Mesodermal cell (in vitro differentiated cells): ENCODE data around the gene NOL4L.

Experiments used
- H3K27ac ChIP-seq: 2 replicates; pipeline ENCODE4 v1.7.0; 2013; ENCODE audit warnings: mild to moderate bottlenecking, low read depth, low read length, moderate library complexity; ENCODE audit not compliant: severe bottlenecking
- H3K36me3 ChIP-seq: 2 replicates; pipeline ENCODE4 v1.7.1; 2013; ENCODE audit warnings: mild to moderate bottlenecking, low read length, moderate library complexity; ENCODE audit not compliant: control insufficient read depth, insufficient read depth
- H3K4me1 ChIP-seq: one replicate; pipeline ENCODE4 v1.7.1; 2013; ENCODE audit warnings: mild to moderate bottlenecking, low read length; ENCODE audit not compliant: insufficient read depth, control insufficient read depth, poor library complexity, severe bottlenecking
- H3K4me3 ChIP-seq: 2 replicates; pipeline ENCODE4 v1.7.0; 2013; ENCODE audit warnings: low read length, control low read depth, mild to moderate bottlenecking; ENCODE audit not compliant: insufficient read depth, poor library complexity, severe bottlenecking; ENCODE audit errors: extremely low read depth
- H3K9me3 ChIP-seq: 2 replicates; pipeline ENCODE4 v1.7.1; 2013; ENCODE audit warnings: mild to moderate bottlenecking, low read length, moderate library complexity; ENCODE audit not compliant: control insufficient read depth
- WGBS, 2 experiments: methylation state at CpG; one replicate each; pipeline ENCODE4 v1.1.5; 2013; ENCODE audit warnings: missing lambda C conversion rate in 2 of 2; ENCODE audit not compliant: insufficient coverage in 2 of 2; 5-methylcytosine and 5-hydroxymethylcytosine counted together

NOL4L gene

DNA sequence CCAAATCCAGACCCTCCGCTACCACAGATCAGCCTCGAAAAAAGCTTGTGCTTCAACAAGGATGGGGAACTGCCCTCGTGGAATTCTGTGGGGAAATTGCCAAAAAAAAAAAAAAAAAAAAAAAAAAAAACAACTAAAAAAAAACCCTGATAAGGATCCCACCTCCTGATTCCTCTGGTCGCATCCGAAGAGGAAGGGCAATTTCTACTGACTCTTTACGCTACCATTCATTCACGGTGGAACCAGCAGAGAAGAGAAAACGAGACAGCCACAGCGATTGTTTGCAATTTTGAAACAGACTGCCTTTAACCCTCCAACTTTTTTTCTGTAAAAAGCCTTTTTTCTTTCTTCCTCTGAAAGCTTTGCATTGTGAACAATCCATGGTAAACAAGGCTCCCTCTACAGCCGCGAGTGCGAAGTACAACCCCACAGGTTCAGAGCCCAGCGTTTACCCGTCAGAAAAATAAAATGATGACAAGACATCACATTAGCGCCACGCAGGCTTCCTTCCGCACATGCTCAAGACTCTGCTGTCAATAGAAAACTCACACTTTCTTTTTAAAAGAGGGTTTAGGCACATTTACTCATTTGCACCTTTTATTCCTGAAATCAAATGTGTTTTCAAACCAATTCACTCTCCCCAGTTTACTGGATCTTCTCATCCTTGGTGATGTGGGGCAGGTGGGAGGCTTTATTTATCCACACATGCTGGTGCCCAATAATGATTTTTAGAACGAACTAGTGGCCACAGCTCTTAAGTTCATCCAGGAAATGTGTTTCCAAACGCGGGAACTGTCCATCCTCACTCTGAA is 100.0 kb downstream of the NOL4L start:
- Histone ChIP-seq H3K4me1 (peaks cover 28% of the 10 kb centered on the region), H3K36me3 (no peaks in the 10 kb centered on the region), H3K4me3 (peak overlapping the region; percentile 84), H3K9me3 (no peaks in the 10 kb centered on the region), H3K27ac (peak overlapping the region; percentile 87)
- 10 to 11% methylated on average over 16 to 17 of the region's 20 CpGs for WGBS, 2 experiments

DNA sequence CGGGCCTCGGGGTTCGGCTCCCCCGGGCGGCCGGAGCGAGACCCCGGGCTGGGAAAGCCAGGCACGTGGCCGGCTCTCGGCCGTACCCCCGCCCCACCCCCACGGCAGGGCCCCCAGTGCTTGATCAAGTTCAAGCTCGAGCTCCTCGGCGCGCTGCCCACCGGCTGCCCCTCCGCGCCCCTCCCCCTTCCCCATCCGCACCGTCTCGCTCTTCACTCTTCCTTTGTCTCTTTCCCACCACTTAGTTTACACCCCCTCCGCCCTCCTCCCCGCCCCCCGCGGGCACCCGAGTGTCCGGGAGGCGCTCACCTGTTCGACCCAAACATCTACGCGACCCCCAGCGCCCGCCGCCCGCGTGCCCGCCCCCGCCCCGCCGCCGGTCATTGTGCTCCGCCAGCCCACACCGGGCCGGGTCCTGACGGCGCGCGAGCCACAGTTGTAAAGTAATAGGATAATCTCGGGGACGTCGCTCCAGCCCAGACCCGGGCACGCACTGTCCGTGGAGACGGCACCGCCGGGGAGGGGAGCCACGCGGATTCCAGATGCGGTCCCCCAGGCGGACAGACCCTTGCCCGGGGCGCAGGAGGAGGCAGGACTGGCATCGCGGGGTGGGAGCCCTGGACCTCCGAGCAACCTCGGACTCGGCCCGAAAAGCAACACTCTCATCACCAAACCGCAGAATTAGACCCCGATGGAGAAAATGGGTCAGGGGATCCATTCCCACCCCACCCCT is 100.7 kb downstream of the NOL4L start:
- H3K27ac ChIP-seq = peak overlapping the region; percentile 87
- H3K4me1 ChIP-seq = peaks cover 34% of the 10 kb centered on the region
- WGBS, 2 experiments = 0% methylated on average over 43 to 51 of the region's 74 CpGs
- H3K4me3 ChIP-seq = peak overlapping the region; percentile 84
- H3K36me3 ChIP-seq = peaks cover 3% of the 10 kb centered on the region
- H3K9me3 ChIP-seq = no peaks in the 10 kb centered on the region

DNA sequence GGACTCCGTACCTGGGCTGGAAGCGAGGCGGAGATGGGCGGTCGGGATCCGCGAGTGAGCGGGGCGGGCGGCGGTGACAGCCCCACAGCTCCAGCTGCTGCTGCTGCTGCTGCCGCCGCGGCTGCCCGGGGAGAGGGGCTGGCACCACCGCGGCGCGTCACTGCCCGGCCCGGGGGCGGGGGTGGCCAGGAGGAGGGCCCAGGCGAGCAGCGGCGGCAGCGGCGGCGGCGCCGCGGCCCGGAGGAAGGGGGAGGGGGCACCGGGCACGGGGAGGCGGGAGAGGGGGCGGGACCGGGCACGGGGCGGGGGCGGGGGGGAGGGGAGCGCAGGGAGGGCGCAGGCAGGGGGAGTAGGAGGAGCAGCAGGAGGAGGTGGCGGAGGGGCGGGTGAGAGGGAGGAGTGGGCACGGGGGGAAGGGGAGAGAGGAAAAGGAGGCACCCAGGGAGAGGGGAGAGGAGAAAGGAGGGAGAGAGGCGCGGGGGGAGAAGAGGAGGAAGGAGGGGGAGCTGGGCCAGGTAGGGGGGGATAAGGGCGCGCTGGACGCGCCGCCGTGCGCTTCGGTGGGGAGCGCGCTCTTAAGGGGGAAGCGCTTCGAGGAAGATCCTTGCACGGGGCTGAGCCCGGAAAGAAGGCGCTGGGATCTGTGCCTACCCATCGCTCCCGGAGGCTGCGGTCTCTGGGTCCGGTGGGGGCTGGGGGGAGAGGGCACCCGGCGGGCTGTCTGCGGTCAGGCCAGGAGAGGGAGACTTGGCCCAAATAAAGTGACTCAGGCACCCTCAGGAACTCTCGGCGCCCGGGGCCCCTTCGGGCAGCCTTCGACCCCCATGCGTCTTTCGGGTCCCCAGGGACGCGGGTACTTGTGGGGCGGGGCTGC is 101.5 kb downstream of the NOL4L start:
- Histone ChIP-seq H3K27ac (peak overlapping the region; percentile 87), H3K9me3 (no peaks in the 10 kb centered on the region), H3K36me3 (peaks cover 3% of the 10 kb centered on the region), H3K4me3 (peak overlapping the region; percentile 84), H3K4me1 (peaks cover 34% of the 10 kb centered on the region)
- 1% methylated on average over 26 to 46 of the region's 79 CpGs for WGBS, 2 experiments

DNA sequence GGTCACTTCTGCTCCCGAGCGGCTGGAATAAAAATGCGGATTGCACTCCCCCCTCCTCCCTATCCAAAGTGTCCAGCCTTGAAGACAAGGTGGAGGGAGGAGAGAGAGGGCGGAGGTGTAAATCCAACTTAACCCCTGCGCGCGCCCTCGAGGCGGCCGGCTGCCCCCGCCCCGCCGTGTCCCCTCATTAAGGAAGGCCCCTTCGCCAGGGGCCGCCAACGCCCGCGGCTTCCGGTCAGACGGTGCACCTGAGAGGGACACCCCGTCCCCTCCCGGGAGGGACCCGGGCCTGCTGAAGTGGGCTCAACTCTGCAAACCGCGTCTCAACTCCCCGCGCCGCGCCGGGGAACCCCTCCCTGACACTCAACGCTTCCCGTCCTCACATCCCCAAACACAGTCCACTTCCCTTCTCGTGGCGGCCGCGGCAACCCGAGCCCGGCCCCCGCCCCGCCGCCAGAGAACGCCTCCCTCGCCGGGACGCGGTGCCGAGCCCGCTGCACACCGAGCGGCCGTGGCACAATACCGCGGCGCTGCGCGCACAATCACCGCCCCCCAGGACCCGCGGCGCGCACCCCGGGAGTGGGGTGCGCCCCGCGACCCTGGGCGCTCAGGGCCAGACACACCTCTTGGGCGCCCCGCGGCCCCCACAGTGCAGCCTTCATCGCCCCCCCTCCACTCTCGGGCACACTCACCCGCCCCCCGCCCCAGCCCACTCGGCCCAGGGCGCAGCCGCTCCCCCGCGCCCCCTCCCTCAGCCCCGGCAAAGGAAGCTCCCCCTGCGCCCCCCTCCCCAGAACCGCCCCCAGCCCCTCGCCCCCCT is 102.5 kb downstream of the NOL4L start:
- WGBS, 2 experiments = 0% methylated on average over 33 to 52 of the region's 82 CpGs
- H3K9me3 ChIP-seq = no peaks in the 10 kb centered on the region
- H3K4me3 ChIP-seq = peak overlapping the region; percentile 84
- peaks cover 37% of the 10 kb centered on the region for H3K4me1 ChIP-seq
- H3K36me3 ChIP-seq = peaks cover 3% of the 10 kb centered on the region
- H3K27ac ChIP-seq = peak overlapping the region; percentile 49

- Histone ChIP-seq H3K4me1 (peaks cover 39% of the 10 kb centered on the region), H3K36me3 (peaks cover 3% of the 10 kb centered on the region), H3K9me3 (no peaks in the 10 kb centered on the region), H3K27ac (peak overlapping the region; percentile 49), H3K4me3 (peak overlapping the region; percentile 84)
- WGBS, 2 experiments = 1 to 9% methylated on average over 6 to 9 of the region's 9 CpGs
Measured at GRCh38 chr20:32482143-32482441, 103.0 kb downstream of the NOL4L start.

DNA sequence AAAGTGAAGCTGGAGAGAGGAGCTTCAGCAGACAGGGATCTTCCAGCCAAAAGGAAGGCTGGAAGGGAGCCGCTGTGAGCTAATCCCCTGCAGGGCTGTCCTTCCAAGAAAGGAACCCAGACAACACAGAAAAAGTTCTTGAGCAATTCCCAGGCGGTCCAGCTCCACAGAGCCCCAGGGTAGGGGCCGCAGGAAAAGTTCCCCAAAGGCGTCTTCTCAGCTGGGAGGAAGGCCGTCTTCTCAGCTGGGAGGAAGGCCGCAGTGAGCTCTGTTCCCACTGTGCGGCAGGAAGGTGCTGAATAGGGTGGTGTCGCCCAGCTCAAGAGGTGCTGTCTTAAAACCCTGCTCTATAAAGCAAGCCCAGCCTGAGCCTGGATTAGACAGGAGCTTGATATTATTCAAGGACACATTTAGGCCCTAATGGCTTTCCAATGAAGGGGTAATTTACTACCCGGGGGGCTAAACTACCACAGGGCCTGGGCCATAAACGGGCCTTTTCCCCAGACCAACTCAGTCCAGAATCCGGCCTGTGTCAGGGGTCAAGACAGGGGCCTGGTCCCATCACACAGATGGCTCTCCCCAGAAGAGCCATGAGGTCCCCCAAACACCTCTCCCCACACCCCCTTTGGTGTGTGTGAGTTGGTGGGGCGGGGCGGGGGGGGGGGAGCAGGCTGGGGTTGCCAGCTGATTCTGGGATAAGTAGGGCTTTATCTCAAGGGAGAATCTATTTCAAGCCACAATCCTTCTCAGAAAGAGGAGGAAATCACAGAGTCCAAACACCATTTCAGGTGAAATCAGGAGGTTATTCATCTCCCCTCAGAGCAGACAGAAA is 103.6 kb downstream of the NOL4L start:
- H3K36me3 ChIP-seq = peaks cover 3% of the 10 kb centered on the region
- WGBS, 2 experiments = 31 to 68% methylated on average over 3 to 8 of the region's 13 CpGs
- H3K9me3 ChIP-seq = no peaks in the 10 kb centered on the region
- peaks cover 44% of the 10 kb centered on the region for H3K4me1 ChIP-seq
- H3K27ac ChIP-seq = peak overlapping the region; percentile 49
- peak overlapping the region; percentile 84 for H3K4me3 ChIP-seq

- H3K27ac ChIP-seq = peak overlapping the region; percentile 10
Measured at GRCh38 chr20:32480371-32481241, 104.5 kb downstream of the NOL4L start.

DNA sequence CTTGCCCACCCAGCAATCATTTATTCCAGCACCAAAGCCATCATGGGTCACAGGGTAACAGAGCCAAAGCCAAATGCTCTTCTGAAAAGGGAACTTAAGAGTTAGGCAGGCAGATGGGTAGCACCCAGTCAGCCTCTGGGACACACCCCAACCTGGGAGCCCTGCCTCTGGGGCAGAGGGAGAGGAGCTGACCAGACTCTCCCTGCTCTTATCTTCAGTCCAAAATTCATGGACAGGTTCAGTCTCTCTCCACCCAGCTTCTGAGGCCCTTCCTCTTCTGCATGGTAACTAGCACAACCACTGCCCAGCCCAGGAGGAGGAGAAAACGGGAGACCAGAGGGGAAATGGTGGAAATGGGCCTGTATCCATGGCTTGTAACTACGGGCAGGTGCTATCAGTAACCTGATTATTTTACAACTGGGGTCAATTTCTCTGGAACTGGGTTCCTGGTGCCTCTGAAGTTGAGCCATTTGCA is 105.4 kb downstream of the NOL4L start:
- H3K4me3 ChIP-seq = no peak overlapping the region
- peaks cover 57% of the 10 kb centered on the region for H3K4me1 ChIP-seq
- 86% methylated on average over 2 of the region's 2 CpGs; no CpG with 5 or more reads in 1 of the 2 experiments for WGBS, 2 experiments
- H3K36me3 ChIP-seq = peaks cover 3% of the 10 kb centered on the region
- H3K9me3 ChIP-seq = no peaks in the 10 kb centered on the region
- H3K27ac ChIP-seq = no peak overlapping the region

More at GRCh38 chr20:32480371-32481241, 104.5 kb downstream of the NOL4L start:
- Histone ChIP-seq H3K4me1 (peaks cover 51% of the 10 kb centered on the region), H3K9me3 (no peaks in the 10 kb centered on the region), H3K4me3 (peak overlapping the region; percentile 84), H3K36me3 (peaks cover 3% of the 10 kb centered on the region)
- WGBS, 2 experiments = 89 to 95% methylated on average over 5 to 7 of the region's 12 CpGs

DNA sequence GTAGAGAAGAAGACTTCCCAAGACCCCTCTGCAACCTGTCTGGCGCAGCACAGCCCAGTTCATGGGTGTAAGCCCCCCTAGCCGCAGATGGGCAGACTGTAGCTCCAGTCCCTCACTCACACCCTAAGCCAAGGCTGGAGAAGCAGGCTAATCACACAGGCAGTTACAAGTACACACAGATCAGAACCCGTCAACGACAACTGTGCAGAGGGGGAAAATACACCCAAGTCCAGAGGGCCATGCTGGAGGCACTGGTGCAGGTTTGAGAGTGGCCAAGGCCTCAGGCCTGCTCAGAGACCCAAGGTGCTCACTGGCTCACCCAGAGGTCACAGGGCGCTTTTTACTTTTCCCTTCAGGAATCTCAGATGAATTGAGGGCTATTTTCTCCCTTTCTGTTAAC is 106.1 kb downstream of the NOL4L start:
- WGBS, 2 experiments = 100% methylated on average over 2 to 4 of the region's 5 CpGs

More for the DNA sequence above, 106.1 kb downstream of the NOL4L start:
- Histone ChIP-seq H3K4me1 (peaks cover 64% of the 10 kb centered on the region), H3K27ac (no peak overlapping the region), H3K4me3 (no peak overlapping the region), H3K36me3 (peaks cover 10% of the 10 kb centered on the region), H3K9me3 (no peaks in the 10 kb centered on the region)
